Neural cell (in vitro differentiated cells): Measurements from ENCODE around the gene CXCR3. TPM values are rescaled to one million over a fixed set of nuclear protein-coding genes. Genes with fewer than 3 reads are reported as not detected.

Experiments used
- H2AFZ ChIP-seq: fragments of 200-600, 300-800 bp; sonication (generic), shearing (Covaris generic); 2 replicates; pipeline ENCODE4 v1.6.0; 2014; ENCODE audit warnings: low read depth, mild to moderate bottlenecking, antibody characterized with exemption, low read length, moderate library complexity
- H3F3A ChIP-seq: fragments of 200-600 bp; shearing (Covaris generic); 2 replicates; pipeline ENCODE4 v1.6.1; 2016; ENCODE audit warnings: mild to moderate bottlenecking, moderate library complexity, mixed read lengths, antibody characterized with exemption, low read length; ENCODE audit not compliant: insufficient read depth, poor library complexity, severe bottlenecking
- H3K27ac ChIP-seq: fragments of 200-600, 300-800 bp; sonication (generic), shearing (Covaris generic); 2 replicates; pipeline ENCODE4 v1.5.1; 2014; ENCODE audit warnings: mild to moderate bottlenecking, low read length, moderate library complexity
- H3K27me3 ChIP-seq: fragments of 300-800, 200-600 bp; sonication (generic), shearing (Covaris generic); 2 replicates; pipeline ENCODE4 v1.6.0; 2014; ENCODE audit warnings: mild to moderate bottlenecking, low read depth, low read length, moderate library complexity; ENCODE audit not compliant: insufficient read depth
- H3K36me3 ChIP-seq: fragments of 300-800, 200-600 bp; sonication (generic), shearing (Covaris generic); 2 replicates; pipeline ENCODE4 v1.5.1; 2014; ENCODE audit warnings: mild to moderate bottlenecking, antibody characterized with exemption, low read length, moderate library complexity; ENCODE audit not compliant: insufficient read depth
- H3K4me2 ChIP-seq: fragments of 300-800, 200-600 bp; sonication (generic), shearing (Covaris generic); 2 replicates; pipeline ENCODE4 v1.6.0; 2014; ENCODE audit warnings: mild to moderate bottlenecking, low read length
- H3K4me3 ChIP-seq: fragments of 300-800, 200-600 bp; sonication (generic), shearing (Covaris generic); 2 replicates; pipeline ENCODE4 v1.5.1; 2014; ENCODE audit warnings: mild to moderate bottlenecking, low read length, moderate library complexity
- H3K79me2 ChIP-seq: fragments of 200-600 bp; shearing (Covaris generic); replicated peaks from 2 replicates; pipeline ENCODE4 v1.6.0; 2014; ENCODE audit warnings: mild to moderate bottlenecking, low read length, moderate library complexity; ENCODE audit not compliant: insufficient read depth
- H3K9ac ChIP-seq: fragments of 300-800, 200-600 bp; sonication (generic), shearing (Covaris generic); 2 replicates; pipeline ENCODE4 v1.6.1; 2016; ENCODE audit warnings: mild to moderate bottlenecking, low read length, mixed read lengths
- H3K9me2 ChIP-seq: fragments of 200-600 bp; shearing (Covaris generic); 2 replicates; pipeline ENCODE4 v1.6.1; 2016; ENCODE audit warnings: mild to moderate bottlenecking, low read length, mixed read lengths; ENCODE audit not compliant: insufficient read depth
- H3K9me3 ChIP-seq: fragments of 200-600, 300-800 bp; sonication (generic), shearing (Covaris generic); 2 replicates; pipeline ENCODE4 v1.6.1; 2016; ENCODE audit warnings: mild to moderate bottlenecking, mixed run types, low read length, moderate library complexity, mixed read lengths
- H4K20me1 ChIP-seq: fragments of 200-600 bp; shearing (Covaris generic); 2 replicates; pipeline ENCODE4 v1.6.1; 2016; ENCODE audit warnings: mild to moderate bottlenecking, mixed run types; ENCODE audit not compliant: insufficient read depth
- EP300 ChIP-seq: fragments of 450-650 bp; conservative IDR thresholded peaks from 2 replicates; pipeline ENCODE4 v1.6.1; 2014; ENCODE audit warnings: antibody characterized with exemption, mild to moderate bottlenecking, moderate library complexity; ENCODE audit not compliant: poor library complexity, severe bottlenecking
- EZH2 ChIP-seq: fragments of 200-600, 300-800 bp; shearing (Covaris generic), sonication (generic); IDR thresholded peaks from 2 replicates; pipeline ENCODE4 v1.6.1; 2014; ENCODE audit warnings: antibody characterized with exemption, low read length, borderline replicate concordance, mild to moderate bottlenecking; ENCODE audit not compliant: insufficient read depth, poor library complexity, severe bottlenecking
- MXI1 ChIP-seq: fragments of 450-650 bp; conservative IDR thresholded peaks from 2 replicates; pipeline ENCODE4 v1.6.1; 2014; ENCODE audit warnings: antibody characterized with exemption, mild to moderate bottlenecking; ENCODE audit not compliant: poor library complexity, severe bottlenecking
- POLR2AphosphoS5 ChIP-seq: IDR thresholded peaks from 2 replicates; pipeline ENCODE4 v1.6.1; 2012
- RAD21 ChIP-seq: fragments of 450-650 bp; conservative IDR thresholded peaks from 2 replicates; pipeline ENCODE4 v1.6.1; 2014; ENCODE audit warnings: antibody characterized with exemption, mild to moderate bottlenecking, moderate library complexity
- SMC3 ChIP-seq: fragments of 450-650 bp; conservative IDR thresholded peaks from 2 replicates; pipeline ENCODE4 v1.6.1; 2014; ENCODE audit warnings: antibody characterized with exemption, mild to moderate bottlenecking, moderate library complexity; ENCODE audit not compliant: poor library complexity
- TAF1 ChIP-seq: IDR thresholded peaks from 2 replicates; pipeline ENCODE4 v1.6.1; 2012; ENCODE audit warnings: low read depth
- polyA plus RNA-seq: library from polyadenylated mRNA; depleted of rRNA; stranded (reverse); fragments of >200 nt; gene quantifications from 2 replicates; pipeline ENCODE4 v1.2.3, GENCODE V29; 2014
- TF ChIP-seq, protein P1 (sequence below): IDR thresholded peaks from 2 replicates; pipeline ENCODE4 v1.6.1; 2012; ENCODE audit warnings: borderline replicate concordance
- TF ChIP-seq, protein P2 (sequence below): fragments of 450-650 bp; IDR thresholded peaks from 2 replicates; pipeline ENCODE4 v1.5.1; 2014; ENCODE audit warnings: antibody characterized with exemption, mild to moderate bottlenecking, moderate library complexity; ENCODE audit not compliant: poor library complexity, severe bottlenecking

CXCR3 gene
- polyA plus RNA-seq, 1 donor from 2014 or later, result not detected

DNA sequence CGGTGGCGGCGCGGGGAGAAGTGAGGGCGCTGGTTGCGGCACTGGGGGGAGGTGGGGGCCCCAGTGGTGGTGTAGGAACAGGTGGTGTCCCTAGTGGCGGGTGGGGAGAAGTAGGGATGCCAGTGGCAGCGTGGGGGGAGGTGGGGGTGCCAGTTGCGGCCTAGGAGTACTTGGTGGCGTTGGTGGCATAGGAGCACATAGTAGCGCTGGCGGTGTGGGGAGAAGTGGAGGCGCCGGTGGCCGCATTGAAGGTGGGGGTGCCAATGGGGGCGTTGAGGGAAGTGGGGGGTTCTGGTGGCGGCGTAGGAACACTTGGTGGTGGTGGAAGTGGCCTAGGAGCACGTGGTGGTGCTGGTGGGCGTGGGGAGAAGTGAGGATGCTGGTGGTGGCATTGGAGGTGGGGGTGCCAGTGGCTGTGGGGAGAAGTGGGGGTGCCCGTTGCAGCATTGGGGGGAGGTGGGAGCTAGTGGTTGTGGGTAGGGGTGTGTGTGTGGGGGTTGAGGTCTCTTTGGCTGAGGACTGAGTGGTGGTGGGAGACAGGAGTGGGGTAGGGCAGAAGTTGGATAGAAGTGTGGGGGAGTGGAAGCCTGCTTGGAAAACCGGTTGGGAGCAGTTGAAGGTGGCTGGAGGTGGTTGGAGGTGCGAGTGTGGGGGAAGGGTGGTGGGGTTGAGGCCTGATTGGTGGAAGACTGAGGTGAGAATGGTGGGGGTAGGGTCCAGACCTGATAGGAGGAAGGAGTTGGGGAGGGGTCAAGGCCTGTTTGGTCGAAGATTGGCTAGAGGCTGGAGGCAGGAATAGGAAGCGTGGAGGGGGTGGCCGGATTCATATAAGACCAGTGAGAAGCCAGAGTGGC, 38.9 kb downstream of the CXCR3 start:
- Histone ChIP-seq H3K27me3 (no peaks in the 10 kb centered on the region), H3F3A (no peaks in the 10 kb centered on the region), H3K27ac (no peak overlapping the region), H3K36me3 (no peaks in the 10 kb centered on the region), H3K4me2 (no peak overlapping the region), H3K9ac (no peak overlapping the region), H3K9me3 (no peaks in the 10 kb centered on the region), H3K79me2 (no peaks in the 10 kb centered on the region), H2AFZ (no peak overlapping the region), H3K4me3 (no peak overlapping the region), H3K9me2 (no peaks in the 10 kb centered on the region), H4K20me1 (no peaks in the 10 kb centered on the region)
- TF ChIP-seq EZH2, result no peak

DNA sequence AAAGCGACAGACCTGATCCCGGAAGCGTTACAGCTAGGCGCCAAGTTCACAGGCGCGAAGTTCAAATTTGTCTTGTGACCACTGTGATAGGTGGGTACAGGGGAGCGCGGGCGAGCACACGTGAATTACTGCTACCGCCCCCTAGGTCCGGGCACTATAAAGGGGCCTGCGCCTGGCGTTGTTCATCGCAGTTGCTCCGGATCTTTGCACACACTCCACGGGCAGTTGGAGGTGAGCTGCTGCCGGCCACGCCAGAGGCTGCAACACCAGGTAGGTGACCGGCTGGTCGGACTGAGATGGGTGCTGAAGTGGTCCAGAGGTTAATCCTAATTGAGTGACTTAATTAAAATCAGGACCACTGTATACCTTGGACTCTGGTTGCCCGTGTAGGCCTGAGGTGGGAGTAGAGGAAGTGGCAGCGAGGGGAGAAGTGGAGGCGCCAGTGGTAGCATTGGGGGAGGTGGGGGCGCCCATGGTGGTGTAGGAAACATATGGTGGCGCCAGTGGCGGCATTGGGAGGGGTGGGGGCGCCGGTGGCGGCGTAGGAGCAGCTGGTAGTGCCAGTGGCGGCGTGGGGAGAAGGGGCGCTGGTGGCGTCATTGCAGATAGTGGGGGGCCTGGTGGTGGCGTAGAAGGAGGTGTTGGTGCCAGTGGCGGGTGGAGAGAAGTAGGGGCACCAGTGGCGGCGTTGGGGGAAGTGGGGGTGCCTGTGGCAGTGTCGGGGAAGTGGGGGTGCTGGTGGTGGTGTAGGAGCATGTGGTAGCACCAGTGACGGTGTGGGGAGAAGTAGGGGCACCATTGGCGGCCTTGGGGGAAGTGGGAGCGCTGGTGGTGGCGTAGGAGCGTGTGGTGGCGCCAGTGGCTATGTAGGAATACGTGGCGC, 39.8 kb downstream of the CXCR3 start, which contains the start of gene GCNA:
GCNA (plus strand) TSS at position 185 of the 883 bp plus-strand sequence. CDS start 2,385 bp downstream, outside the sequence.
- Histone ChIP-seq H3K4me3 (no peak within 1 kb of the TSS), H3K9me3 (no peaks in the 10 kb centered on the region), H3K4me2 (no peak within 1 kb of the TSS), H3K27ac (no peak within 1 kb of the TSS), H3K9ac (no peak within 1 kb of the TSS), H3F3A (no peaks in the 10 kb centered on the region), H3K36me3 (no peaks in the 10 kb centered on the region), H3K79me2 (no peaks in the 10 kb centered on the region), H2AFZ (no peak within 1 kb of the TSS), H3K9me2 (no peaks in the 10 kb centered on the region), H3K27me3 (no peaks in the 10 kb centered on the region), H4K20me1 (no peaks in the 10 kb centered on the region)
- TF ChIP-seq RAD21 (no peak), TAF1 (no peak), EP300 (no peak), POLR2AphosphoS5 (no peak), SMC3 (no peak), EZH2 (no peak), MXI1 (no peak)
- TF ChIP-seq, protein P1, sequence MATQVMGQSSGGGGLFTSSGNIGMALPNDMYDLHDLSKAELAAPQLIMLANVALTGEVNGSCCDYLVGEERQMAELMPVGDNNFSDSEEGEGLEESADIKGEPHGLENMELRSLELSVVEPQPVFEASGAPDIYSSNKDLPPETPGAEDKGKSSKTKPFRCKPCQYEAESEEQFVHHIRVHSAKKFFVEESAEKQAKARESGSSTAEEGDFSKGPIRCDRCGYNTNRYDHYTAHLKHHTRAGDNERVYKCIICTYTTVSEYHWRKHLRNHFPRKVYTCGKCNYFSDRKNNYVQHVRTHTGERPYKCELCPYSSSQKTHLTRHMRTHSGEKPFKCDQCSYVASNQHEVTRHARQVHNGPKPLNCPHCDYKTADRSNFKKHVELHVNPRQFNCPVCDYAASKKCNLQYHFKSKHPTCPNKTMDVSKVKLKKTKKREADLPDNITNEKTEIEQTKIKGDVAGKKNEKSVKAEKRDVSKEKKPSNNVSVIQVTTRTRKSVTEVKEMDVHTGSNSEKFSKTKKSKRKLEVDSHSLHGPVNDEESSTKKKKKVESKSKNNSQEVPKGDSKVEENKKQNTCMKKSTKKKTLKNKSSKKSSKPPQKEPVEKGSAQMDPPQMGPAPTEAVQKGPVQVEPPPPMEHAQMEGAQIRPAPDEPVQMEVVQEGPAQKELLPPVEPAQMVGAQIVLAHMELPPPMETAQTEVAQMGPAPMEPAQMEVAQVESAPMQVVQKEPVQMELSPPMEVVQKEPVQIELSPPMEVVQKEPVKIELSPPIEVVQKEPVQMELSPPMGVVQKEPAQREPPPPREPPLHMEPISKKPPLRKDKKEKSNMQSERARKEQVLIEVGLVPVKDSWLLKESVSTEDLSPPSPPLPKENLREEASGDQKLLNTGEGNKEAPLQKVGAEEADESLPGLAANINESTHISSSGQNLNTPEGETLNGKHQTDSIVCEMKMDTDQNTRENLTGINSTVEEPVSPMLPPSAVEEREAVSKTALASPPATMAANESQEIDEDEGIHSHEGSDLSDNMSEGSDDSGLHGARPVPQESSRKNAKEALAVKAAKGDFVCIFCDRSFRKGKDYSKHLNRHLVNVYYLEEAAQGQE, result no peak
- TF ChIP-seq, protein P2, sequence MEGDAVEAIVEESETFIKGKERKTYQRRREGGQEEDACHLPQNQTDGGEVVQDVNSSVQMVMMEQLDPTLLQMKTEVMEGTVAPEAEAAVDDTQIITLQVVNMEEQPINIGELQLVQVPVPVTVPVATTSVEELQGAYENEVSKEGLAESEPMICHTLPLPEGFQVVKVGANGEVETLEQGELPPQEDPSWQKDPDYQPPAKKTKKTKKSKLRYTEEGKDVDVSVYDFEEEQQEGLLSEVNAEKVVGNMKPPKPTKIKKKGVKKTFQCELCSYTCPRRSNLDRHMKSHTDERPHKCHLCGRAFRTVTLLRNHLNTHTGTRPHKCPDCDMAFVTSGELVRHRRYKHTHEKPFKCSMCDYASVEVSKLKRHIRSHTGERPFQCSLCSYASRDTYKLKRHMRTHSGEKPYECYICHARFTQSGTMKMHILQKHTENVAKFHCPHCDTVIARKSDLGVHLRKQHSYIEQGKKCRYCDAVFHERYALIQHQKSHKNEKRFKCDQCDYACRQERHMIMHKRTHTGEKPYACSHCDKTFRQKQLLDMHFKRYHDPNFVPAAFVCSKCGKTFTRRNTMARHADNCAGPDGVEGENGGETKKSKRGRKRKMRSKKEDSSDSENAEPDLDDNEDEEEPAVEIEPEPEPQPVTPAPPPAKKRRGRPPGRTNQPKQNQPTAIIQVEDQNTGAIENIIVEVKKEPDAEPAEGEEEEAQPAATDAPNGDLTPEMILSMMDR, result no peak
